Measurements from ENCODE around the gene PPIB.

- TF ChIP-seq, protein P1, sequence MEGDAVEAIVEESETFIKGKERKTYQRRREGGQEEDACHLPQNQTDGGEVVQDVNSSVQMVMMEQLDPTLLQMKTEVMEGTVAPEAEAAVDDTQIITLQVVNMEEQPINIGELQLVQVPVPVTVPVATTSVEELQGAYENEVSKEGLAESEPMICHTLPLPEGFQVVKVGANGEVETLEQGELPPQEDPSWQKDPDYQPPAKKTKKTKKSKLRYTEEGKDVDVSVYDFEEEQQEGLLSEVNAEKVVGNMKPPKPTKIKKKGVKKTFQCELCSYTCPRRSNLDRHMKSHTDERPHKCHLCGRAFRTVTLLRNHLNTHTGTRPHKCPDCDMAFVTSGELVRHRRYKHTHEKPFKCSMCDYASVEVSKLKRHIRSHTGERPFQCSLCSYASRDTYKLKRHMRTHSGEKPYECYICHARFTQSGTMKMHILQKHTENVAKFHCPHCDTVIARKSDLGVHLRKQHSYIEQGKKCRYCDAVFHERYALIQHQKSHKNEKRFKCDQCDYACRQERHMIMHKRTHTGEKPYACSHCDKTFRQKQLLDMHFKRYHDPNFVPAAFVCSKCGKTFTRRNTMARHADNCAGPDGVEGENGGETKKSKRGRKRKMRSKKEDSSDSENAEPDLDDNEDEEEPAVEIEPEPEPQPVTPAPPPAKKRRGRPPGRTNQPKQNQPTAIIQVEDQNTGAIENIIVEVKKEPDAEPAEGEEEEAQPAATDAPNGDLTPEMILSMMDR (IDR thresholded peaks at IDR 0.05), result no peak
- no peak for TF ChIP-seq POLR2A (IDR thresholded peaks at IDR 0.05)
Observed at GRCh38 chr15:64210371-64210770, 47.5 kb upstream of the PPIB start.

Measured in uterus (tissue), 2 donors.